Neural progenitor cell (in vitro differentiated cells): ENCODE measurements around the gene LIN9. TPM values are rescaled to one million over a fixed set of nuclear protein-coding genes. Genes with fewer than 3 reads are reported as not detected.
"Not testable (repeated sequence)": the region's sequence is repeated elsewhere in the genome, so short reads cannot be mapped to it uniquely, and the experiment has no call there.

Experiments used
- DNase-seq: peaks from one replicate; pipeline ENCODE4 v3.0.0-alpha.2; 2016; ENCODE audit warnings: low spot score
- H2AFZ ChIP-seq: fragments of 200-600 bp; sonication (generic); replicated peaks from 2 replicates; pipeline ENCODE4 v1.6.1; 2016; ENCODE audit warnings: antibody characterized with exemption
- H3F3A ChIP-seq: fragments of 200-600 bp; sonication (generic); 2 replicates; pipeline ENCODE4 v1.6.1; 2016; ENCODE audit warnings: antibody characterized with exemption, low read depth
- H3K27ac ChIP-seq: fragments of 200-600 bp; sonication (generic); 2 replicates; pipeline ENCODE4 v1.5.1; 2016; ENCODE audit warnings: mild to moderate bottlenecking
- H3K27me3 ChIP-seq: fragments of 200-600 bp; sonication (generic); 2 replicates; pipeline ENCODE4 v1.6.1; 2016; ENCODE audit warnings: mild to moderate bottlenecking, moderate library complexity
- H3K36me3 ChIP-seq: fragments of 200-600 bp; sonication (generic); 2 replicates; pipeline ENCODE4 v1.5.1; 2016
- H3K4me1 ChIP-seq: fragments of 200-600 bp; sonication (generic); 2 replicates; pipeline ENCODE4 v1.6.1; 2016; ENCODE audit warnings: mixed run types
- H3K4me2 ChIP-seq: fragments of 200-600 bp; sonication (generic); 2 replicates; pipeline ENCODE4 v1.6.1; 2016
- H3K4me3 ChIP-seq: fragments of 200-600 bp; sonication (generic); 2 replicates; pipeline ENCODE4 v1.5.1; 2016
- H3K79me2 ChIP-seq: fragments of 200-600 bp; sonication (generic); 2 replicates; pipeline ENCODE4 v1.6.1; 2016; ENCODE audit warnings: low read depth
- H3K9ac ChIP-seq: fragments of 200-600 bp; sonication (generic); 2 replicates; pipeline ENCODE4 v1.6.1; 2016
- H3K9me3 ChIP-seq: fragments of 200-600 bp; sonication (generic); 2 replicates; pipeline ENCODE4 v1.5.1; 2016; ENCODE audit warnings: low read depth
- H4K20me1 ChIP-seq: fragments of 200-600 bp; sonication (generic); 2 replicates; pipeline ENCODE4 v1.6.1; 2016; ENCODE audit warnings: low read depth
- H3K27ac Mint-ChIP-seq: 3 replicates; pipeline ENCODE4 v1.8.0; 2021; ENCODE audit warnings: mixed read lengths
- H3K27me3 Mint-ChIP-seq: 2 replicates; pipeline ENCODE4 v1.8.0; 2022; ENCODE audit warnings: low read depth, mild to moderate bottlenecking, inconsistent platforms, moderate library complexity, mixed read lengths; ENCODE audit not compliant: insufficient read depth
- H3K36me3 Mint-ChIP-seq: 3 replicates; pipeline ENCODE4 v1.8.0; 2021; ENCODE audit warnings: mixed read lengths
- H3K4me1 Mint-ChIP-seq: 3 replicates; pipeline ENCODE4 v1.8.0; 2021; ENCODE audit warnings: mixed read lengths
- H3K4me3 Mint-ChIP-seq: 3 replicates; pipeline ENCODE4 v1.8.0; 2021; ENCODE audit warnings: mild to moderate bottlenecking, moderate library complexity, mixed read lengths
- H3K9me3 Mint-ChIP-seq: 3 replicates; pipeline ENCODE4 v1.8.0; 2020; ENCODE audit warnings: mixed read lengths
- CTCF ChIP-seq: fragments of 200-600 bp; sonication (generic); IDR thresholded peaks from 2 replicates; pipeline ENCODE4 v1.5.1; 2017; ENCODE audit warnings: antibody characterized with exemption, mild to moderate bottlenecking
- EZH2 ChIP-seq: fragments of 200-600 bp; sonication (generic); IDR thresholded peaks from 2 replicates; pipeline ENCODE4 v1.6.1; 2017; ENCODE audit warnings: antibody characterized with exemption, mild to moderate bottlenecking, moderate library complexity
- EZH2phosphoT487 ChIP-seq: fragments of 200-600 bp; sonication (generic); IDR thresholded peaks from 2 replicates; pipeline ENCODE4 v1.6.1; 2017; ENCODE audit warnings: antibody characterized with exemption
- total RNA-seq: library from RNA; depleted of rRNA; stranded (reverse); fragments of >200 nt; gene quantifications from 2 replicates; pipeline ENCODE4 v1.2.3, GENCODE V29; 2015; ENCODE audit warnings: low replicate concordance

Gene LIN9
- total RNA-seq, 1 donor from 2014 or later = 34.4 TPM

- Histone ChIP-seq H3K27ac (no peak overlapping the region), H3K36me3 (no peaks in the 10 kb centered on the region), H3K4me2 (no peak overlapping the region), H3K9me3 (no peaks in the 10 kb centered on the region), H3K9ac (no peak overlapping the region), H3K4me3 (no peak overlapping the region), H3K27me3 (no peaks in the 10 kb centered on the region), H3K79me2 (no peaks in the 10 kb centered on the region), H3K4me1 (peaks cover 7% of the 10 kb centered on the region), H2AFZ (peak overlapping the region; percentile 90), H4K20me1 (no peaks in the 10 kb centered on the region), H3F3A (peaks cover 4% of the 10 kb centered on the region)
- no peaks in the 10 kb centered on the region for H3K9me3 Mint-ChIP-seq
- TF ChIP-seq CTCF (no peak), EZH2 (no peak), EZH2phosphoT487 (no peak)
- no peaks in the 10 kb centered on the region for H3K36me3 Mint-ChIP-seq
- peaks cover 18% of the 10 kb centered on the region for H3K27me3 Mint-ChIP-seq
- H3K27ac Mint-ChIP-seq = no peak overlapping the region
- DNase-seq = no peak
- peaks cover 4% of the 10 kb centered on the region for H3K4me1 Mint-ChIP-seq
- no peak overlapping the region for H3K4me3 Mint-ChIP-seq
Measured at GRCh38 chr1:226204198-226204597, 104.8 kb downstream of the LIN9 start.

- no peak overlapping the region for H3K4me2 ChIP-seq
- no peak overlapping the region for H3K27ac ChIP-seq
- H3K27me3 Mint-ChIP-seq = peaks cover 16% of the 10 kb centered on the region
- no peaks in the 10 kb centered on the region for H4K20me1 ChIP-seq
- H3K36me3 ChIP-seq = no peaks in the 10 kb centered on the region
- H3K4me1 Mint-ChIP-seq = no peaks in the 10 kb centered on the region
- H3K9me3 ChIP-seq = no peaks in the 10 kb centered on the region
- peaks cover 7% of the 10 kb centered on the region for H3K4me1 ChIP-seq
- H3K79me2 ChIP-seq = no peaks in the 10 kb centered on the region
- H3K27ac Mint-ChIP-seq = no peak overlapping the region
- no peak overlapping the region for H3K4me3 Mint-ChIP-seq
- no peaks in the 10 kb centered on the region for H3K36me3 Mint-ChIP-seq
- no peak for DNase-seq
- H3K4me3 ChIP-seq = no peak overlapping the region
- H3F3A ChIP-seq = peaks cover 4% of the 10 kb centered on the region
- H3K9me3 Mint-ChIP-seq = no peaks in the 10 kb centered on the region
- H3K9ac ChIP-seq = peak overlapping the region; percentile 13
- peak overlapping the region; percentile 90 for H2AFZ ChIP-seq
- TF ChIP-seq CTCF = no peak
- no peak for TF ChIP-seq EZH2phosphoT487
- no peak for TF ChIP-seq EZH2
- H3K27me3 ChIP-seq = no peaks in the 10 kb centered on the region
Measured at GRCh38 chr1:226203655-226204054, 105.3 kb downstream of the LIN9 start.

GRCh38 chr1:226203240-226203639 lies 105.7 kb downstream of the LIN9 start:
- H3K4me3 ChIP-seq = no peak overlapping the region
- no peaks in the 10 kb centered on the region for H3K79me2 ChIP-seq
- Mint-ChIP-seq H3K4me3 (no peak overlapping the region), H3K27ac (no peak overlapping the region), H3K27me3 (peaks cover 12% of the 10 kb centered on the region), H3K9me3 (no peaks in the 10 kb centered on the region), H3K4me1 (no peaks in the 10 kb centered on the region), H3K36me3 (no peaks in the 10 kb centered on the region)
- H3F3A ChIP-seq = peaks cover 4% of the 10 kb centered on the region
- TF ChIP-seq EZH2phosphoT487 (no peak), EZH2 (no peak), CTCF (no peak)
- no peaks in the 10 kb centered on the region for H3K36me3 ChIP-seq
- H2AFZ ChIP-seq = peak overlapping the region; percentile 90
- H3K9me3 ChIP-seq = no peaks in the 10 kb centered on the region
- H3K27ac ChIP-seq = no peak overlapping the region
- peak overlapping the region; percentile 13 for H3K9ac ChIP-seq
- H3K4me2 ChIP-seq = no peak overlapping the region
- no peaks in the 10 kb centered on the region for H4K20me1 ChIP-seq
- DNase-seq = no peak
- peaks cover 7% of the 10 kb centered on the region for H3K4me1 ChIP-seq
- no peaks in the 10 kb centered on the region for H3K27me3 ChIP-seq

GRCh38 chr1:226202666-226203065 lies 106.3 kb downstream of the LIN9 start:
- H3K36me3 ChIP-seq, H2AFZ ChIP-seq: not testable (repeated sequence)

More at GRCh38 chr1:226202666-226203065, 106.3 kb downstream of the LIN9 start:
- H4K20me1 ChIP-seq, H3K4me3 Mint-ChIP-seq, H3K27me3 ChIP-seq, H3K4me2 ChIP-seq, H3K79me2 ChIP-seq, H3K36me3 Mint-ChIP-seq, H3F3A ChIP-seq, H3K4me1 ChIP-seq, H3K27ac Mint-ChIP-seq, DNase-seq, H3K4me1 Mint-ChIP-seq, H3K9ac ChIP-seq, H3K9me3 Mint-ChIP-seq, H3K27ac ChIP-seq, H3K9me3 ChIP-seq, H3K4me3 ChIP-seq: not testable (repeated sequence)
- peaks cover 12% of the 10 kb centered on the region for H3K27me3 Mint-ChIP-seq
